Ascending aorta (tissue), 2 donors: ENCODE data around the gene LEPROT. TPM values are rescaled to one million over a fixed set of nuclear protein-coding genes. Genes with fewer than 3 reads are reported as not detected.

Experiments
- DNase-seq, 2 donors: peaks; one replicate each; pipeline ENCODE4 v3.0.0-alpha.2; 2019; ENCODE audit warnings: low spot score in 2 of 2
- H3K27ac ChIP-seq, 2 donors: fragments of 200-600 bp; sonication (generic); one replicate each; pipeline ENCODE4 v1.5.1; 2016 to 2017; ENCODE audit warnings: mild to moderate bottlenecking in 1 of 2
- H3K27me3 ChIP-seq: fragments of 200-600 bp; sonication (generic); one replicate; pipeline ENCODE4 v1.5.1; 2017
- H3K36me3 ChIP-seq, 2 donors: fragments of 200-600 bp; sonication (generic); one replicate each; pipeline ENCODE4 v1.5.1; 2016
- H3K4me1 ChIP-seq, 2 donors: fragments of 200-600 bp; sonication (generic); one replicate each; pipeline ENCODE4 v1.5.1; 2016 to 2017; ENCODE audit warnings: mild to moderate bottlenecking in 1 of 2
- H3K4me3 ChIP-seq, 2 donors: fragments of 200-600 bp; sonication (generic); one replicate each; pipeline ENCODE4 v1.5.1; 2016 to 2017; ENCODE audit warnings: mild to moderate bottlenecking in 1 of 2
- H3K9me3 ChIP-seq, 2 donors: fragments of 200-600 bp; sonication (generic); one replicate each; pipeline ENCODE4 v1.5.1; 2016
- intact Hi-C: fragments of 100-400 bp; cut with DNase I; formaldehyde crosslinking; loops from one replicate; pipeline ENCODE4 v1.15.1; 2023
- total RNA-seq: library from RNA; depleted of rRNA; stranded (reverse); fragments of >200 nt; gene quantifications from one replicate; pipeline ENCODE4 v1.1.0, GENCODE V29; 2016
- TF ChIP-seq, protein P1 (sequence below), 3 experiments: fragments of 200-600 bp in 2 of 3; fragments of 450-650 bp in 1 of 3; sonication (generic) in 2 of 3; IDR thresholded peaks; one replicate each; pipeline ENCODE4 v1.5.1; 2016 to 2019; ENCODE audit warnings: antibody characterized with exemption in 3 of 3, mild to moderate bottlenecking in 1 of 3, moderate library complexity in 1 of 3

LEPROT gene
- total RNA-seq, 1 donor from 2014 or later: 312 TPM

DNA sequence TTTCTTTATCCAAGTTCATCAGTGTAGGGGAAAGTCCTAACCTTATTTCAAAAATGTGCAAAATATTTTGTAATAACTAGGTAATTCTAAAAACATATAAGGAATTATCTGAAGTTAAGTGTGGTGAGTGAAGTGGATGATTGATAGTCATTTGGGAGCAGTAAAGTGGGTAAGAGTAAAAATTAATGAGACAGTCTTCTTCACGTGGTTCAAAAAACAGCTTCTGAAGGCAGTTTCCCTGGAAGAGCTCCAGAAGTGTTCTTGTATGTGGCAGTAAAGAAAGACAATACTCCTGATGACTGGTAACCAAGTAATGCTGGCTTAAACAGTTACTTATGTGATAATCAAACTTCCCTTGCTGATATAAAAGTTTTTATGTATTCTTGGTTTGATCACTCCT is 50.3 kb downstream of the LEPROT start:
- intact Hi-C loops: no loop called here
- Histone ChIP-seq H3K4me3 (no peak overlapping the region), H3K27me3 (no peaks in the 10 kb centered on the region), H3K36me3 (no peaks in the 10 kb centered on the region), H3K4me1 (peaks cover 0 to 5% of the 10 kb centered on the region in 2 donors), H3K9me3 (no peaks in the 10 kb centered on the region), H3K27ac (no peak overlapping the region)
- TF ChIP-seq, protein P1, sequence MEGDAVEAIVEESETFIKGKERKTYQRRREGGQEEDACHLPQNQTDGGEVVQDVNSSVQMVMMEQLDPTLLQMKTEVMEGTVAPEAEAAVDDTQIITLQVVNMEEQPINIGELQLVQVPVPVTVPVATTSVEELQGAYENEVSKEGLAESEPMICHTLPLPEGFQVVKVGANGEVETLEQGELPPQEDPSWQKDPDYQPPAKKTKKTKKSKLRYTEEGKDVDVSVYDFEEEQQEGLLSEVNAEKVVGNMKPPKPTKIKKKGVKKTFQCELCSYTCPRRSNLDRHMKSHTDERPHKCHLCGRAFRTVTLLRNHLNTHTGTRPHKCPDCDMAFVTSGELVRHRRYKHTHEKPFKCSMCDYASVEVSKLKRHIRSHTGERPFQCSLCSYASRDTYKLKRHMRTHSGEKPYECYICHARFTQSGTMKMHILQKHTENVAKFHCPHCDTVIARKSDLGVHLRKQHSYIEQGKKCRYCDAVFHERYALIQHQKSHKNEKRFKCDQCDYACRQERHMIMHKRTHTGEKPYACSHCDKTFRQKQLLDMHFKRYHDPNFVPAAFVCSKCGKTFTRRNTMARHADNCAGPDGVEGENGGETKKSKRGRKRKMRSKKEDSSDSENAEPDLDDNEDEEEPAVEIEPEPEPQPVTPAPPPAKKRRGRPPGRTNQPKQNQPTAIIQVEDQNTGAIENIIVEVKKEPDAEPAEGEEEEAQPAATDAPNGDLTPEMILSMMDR (IDR thresholded peaks at IDR 0.05): no peak
- DNase-seq: no peak

GRCh38 chr1:65471213-65471833 is 50.9 kb downstream of the LEPROT start:
- no peaks in the 10 kb centered on the region for H3K27me3 ChIP-seq
- H3K9me3 ChIP-seq: no peaks in the 10 kb centered on the region
- TF ChIP-seq, protein P1 (IDR thresholded peaks at IDR 0.05): no peak
- intact Hi-C loops: no loop called here
- H3K4me3 ChIP-seq: no peak overlapping the region
- H3K36me3 ChIP-seq: no peaks in the 10 kb centered on the region
- H3K27ac ChIP-seq: no peak overlapping the region
- H3K4me1 ChIP-seq: peaks cover 0 to 5% of the 10 kb centered on the region in 2 donors
- DNase-seq: no peak

DNA sequence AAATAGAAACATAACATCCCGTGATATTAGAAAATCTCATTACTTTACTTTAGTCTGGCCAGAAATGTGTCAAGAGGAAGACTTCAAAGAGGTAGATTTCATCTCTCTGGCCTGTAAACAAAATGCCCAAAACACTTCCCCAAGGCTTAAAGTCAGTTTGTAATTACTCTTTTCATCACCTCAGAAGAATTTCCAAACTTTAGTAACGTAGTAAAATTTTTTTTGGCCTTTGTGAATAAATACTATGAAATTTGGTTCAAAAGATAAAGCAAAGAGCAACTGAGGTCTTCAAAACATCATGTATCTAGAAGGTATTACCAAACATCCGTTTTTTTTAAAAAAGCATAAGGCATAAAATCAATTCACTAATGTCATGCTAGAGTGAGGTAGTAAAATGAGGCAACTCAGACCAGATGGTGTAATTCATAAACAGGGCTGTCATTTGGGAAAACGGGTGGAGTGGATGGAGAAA is 51.4 kb downstream of the LEPROT start:
- TF ChIP-seq, protein P1 (IDR thresholded peaks at IDR 0.05): no peak
- H3K9me3 ChIP-seq: no peaks in the 10 kb centered on the region
- peaks cover 0 to 5% of the 10 kb centered on the region in 2 donors for H3K4me1 ChIP-seq
- no peak overlapping the region for H3K4me3 ChIP-seq
- intact Hi-C loops: no loop called here
- DNase-seq: no peak
- H3K36me3 ChIP-seq: no peaks in the 10 kb centered on the region
- no peaks in the 10 kb centered on the region for H3K27me3 ChIP-seq
- no peak overlapping the region for H3K27ac ChIP-seq

GRCh38 chr1:65476327-65476726 is 55.9 kb downstream of the LEPROT start:
- TF ChIP-seq, protein P1 (IDR thresholded peaks at IDR 0.05): no peak
- DNase-seq: no peak
- no peaks in the 10 kb centered on the region for H3K36me3 ChIP-seq
- intact Hi-C loops: no loop called here
- no peaks in the 10 kb centered on the region for H3K4me1 ChIP-seq
- H3K4me3 ChIP-seq: no peak overlapping the region
- H3K27ac ChIP-seq: no peak overlapping the region
- H3K9me3 ChIP-seq: no peaks in the 10 kb centered on the region
- no peaks in the 10 kb centered on the region for H3K27me3 ChIP-seq

GRCh38 chr1:65477414-65478378 is 57.2 kb downstream of the LEPROT start:
- Histone ChIP-seq H3K4me1 (no peaks in the 10 kb centered on the region), H3K9me3 (no peaks in the 10 kb centered on the region), H3K27ac (no peak overlapping the region), H3K4me3 (no peak overlapping the region), H3K36me3 (no peaks in the 10 kb centered on the region), H3K27me3 (no peaks in the 10 kb centered on the region)
- no peak for DNase-seq
- TF ChIP-seq, protein P1 (IDR thresholded peaks at IDR 0.05): no peak
- intact Hi-C loops: no loop called here
